Lung microvascular endothelial cell (primary cell): ENCODE data around the gene DACH1. TPM values are rescaled to one million over a fixed set of nuclear protein-coding genes. Genes with fewer than 3 reads are reported as not detected.
A peak's percentile ranks its signal among the peaks of the same experiment; 100 is the strongest.

Experiments
- DNase-seq, 2 donors: peaks; one replicate each; pipeline versions ENCODE4 v3.0.0 to v3.0.0-alpha.2; 2010; ENCODE audit warnings: low read depth in 2 of 2
- total RNA-seq: library from RNA; depleted of rRNA; stranded (reverse); fragments of >200 nt; gene quantifications from 2 replicates; pipeline ENCODE4 v1.2.1, GENCODE V29; 2014

The DACH1 gene
- total RNA-seq, 1 donor from 2014 or later = 0.20 TPM

DNA sequence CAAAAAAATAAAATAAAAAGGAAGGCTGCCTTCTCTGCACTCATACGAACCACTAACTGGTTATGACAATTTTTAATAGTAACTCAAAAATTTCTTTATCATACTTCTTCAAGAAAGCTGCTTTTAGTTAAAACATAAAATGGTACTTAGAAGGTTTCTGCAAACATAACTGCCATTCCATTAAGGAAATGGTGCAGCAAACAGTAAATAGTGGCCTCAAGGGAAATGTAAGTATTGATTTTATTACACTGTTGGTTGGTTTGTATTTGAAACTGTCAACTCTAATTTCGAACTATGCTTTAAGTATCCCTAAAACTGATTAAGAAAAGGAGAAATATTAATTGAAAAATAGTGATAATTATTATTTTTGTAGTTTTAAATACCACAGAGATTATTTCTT lies 278.0 kb downstream of the DACH1 start:
- DNase-seq = no peak

DNA sequence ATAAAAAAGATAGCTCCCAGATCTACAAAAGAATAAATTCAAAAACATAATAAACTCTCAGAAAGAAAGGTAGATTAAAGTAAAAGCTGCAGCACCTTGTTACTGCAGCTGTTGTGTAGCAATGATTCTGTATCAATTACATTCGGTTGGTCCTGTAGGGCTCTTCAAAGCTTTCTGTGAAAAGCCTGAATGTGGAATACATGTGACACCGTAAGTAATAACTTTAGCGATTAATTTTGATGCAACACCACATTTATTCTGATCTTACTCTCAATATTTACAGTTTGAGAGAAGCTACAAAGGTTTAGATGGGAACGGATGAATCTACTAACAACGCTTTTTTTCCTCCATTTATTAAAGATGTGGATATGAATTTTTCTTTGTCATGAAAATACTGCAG lies 279.2 kb downstream of the DACH1 start:
- DNase-seq = no peak

DNA sequence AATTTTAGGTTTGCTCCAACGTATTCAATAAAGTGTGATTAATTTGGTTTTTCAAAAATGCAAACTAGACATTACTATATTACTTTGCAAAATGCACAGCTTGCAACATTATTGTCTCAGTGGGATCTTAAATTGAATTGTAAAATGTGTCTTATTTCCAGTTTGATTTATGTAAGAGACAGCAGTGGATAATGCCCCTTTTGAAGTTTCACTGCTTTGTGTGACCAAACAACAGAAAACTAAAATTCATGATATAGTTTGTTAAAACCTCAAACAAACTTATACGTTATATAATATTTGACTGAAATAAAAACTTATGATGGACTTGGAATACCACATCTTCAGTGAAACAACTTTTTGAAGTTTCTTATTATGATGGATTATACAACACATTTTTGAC lies 279.8 kb downstream of the DACH1 start:
- DNase-seq = no peak

DNA sequence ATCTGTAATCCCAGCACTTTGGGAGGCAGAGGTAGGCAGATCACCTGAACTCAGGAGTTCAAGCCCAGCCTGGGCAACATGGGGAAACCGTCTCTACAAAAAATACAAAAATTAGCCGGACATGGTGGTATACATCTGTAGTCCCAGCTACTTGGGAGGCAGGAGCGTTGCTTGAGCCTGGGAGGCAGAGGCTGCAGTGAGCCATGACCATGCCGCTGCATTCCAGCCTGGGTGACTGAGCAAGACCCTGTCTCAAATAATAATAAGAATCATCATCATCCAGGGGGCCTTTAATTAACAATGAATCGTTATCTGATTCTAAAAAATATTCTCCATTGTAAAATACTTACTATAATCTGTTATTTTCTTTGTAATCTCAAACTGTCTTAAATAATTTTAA lies 283.4 kb downstream of the DACH1 start:
- no peak for DNase-seq

DNA sequence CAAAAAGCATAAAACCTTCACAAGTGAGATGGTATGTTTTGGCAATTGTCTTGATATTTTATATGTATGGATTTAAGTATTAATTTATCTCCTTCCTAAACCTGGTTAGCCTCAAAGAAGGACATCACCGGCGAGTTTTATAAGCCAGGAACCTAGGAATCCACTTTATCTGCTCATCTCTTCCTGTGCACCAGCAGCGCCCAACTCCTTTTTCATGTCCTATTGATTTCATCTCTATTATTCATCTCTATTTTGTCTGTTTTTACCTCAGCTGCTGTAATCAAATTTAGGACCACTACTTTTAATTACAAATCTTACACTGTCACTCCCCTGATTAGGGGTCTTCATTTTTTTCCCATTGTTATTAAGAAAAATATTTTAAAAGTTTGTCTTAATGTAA lies 286.4 kb downstream of the DACH1 start:
- no peak for DNase-seq

DNA sequence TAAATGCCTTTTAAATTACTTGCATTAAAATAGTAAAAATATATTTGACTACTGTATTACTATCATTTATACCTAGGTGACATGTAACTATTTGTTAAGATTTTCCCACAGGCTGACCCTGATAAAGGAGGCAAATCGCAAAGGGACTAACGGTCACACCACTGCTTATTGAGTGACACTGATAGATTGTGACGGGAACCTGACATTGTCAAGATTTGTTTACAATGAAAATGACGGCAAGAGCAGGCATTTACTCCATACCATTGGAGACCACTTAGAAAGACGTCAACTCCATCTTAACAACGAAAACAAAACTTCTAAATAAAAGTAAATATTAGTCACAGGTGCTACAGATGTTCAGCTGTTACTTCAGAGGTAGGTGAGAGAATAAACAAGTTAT lies 289.0 kb downstream of the DACH1 start:
- DNase-seq = no peak

DNA sequence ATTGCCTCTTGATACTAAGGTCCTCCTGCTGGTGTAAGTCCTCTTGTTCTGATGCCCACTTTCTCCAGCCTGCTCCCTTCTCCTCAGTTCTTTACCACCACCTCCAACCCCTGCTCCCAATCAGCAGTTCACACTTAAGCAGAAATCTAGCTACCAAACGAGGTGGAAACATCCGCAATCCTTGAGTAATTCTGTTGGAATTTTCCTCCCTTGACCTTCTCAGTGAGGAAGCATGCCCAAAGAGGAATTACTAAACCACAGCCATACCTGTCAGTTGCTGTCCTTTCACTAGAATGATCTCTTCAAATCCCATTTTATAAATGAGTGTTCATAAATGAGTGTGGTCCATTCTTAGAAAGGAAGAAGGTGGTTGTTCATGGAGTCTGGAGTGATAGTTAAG lies 289.9 kb downstream of the DACH1 start:
- DNase-seq = peak in 1 of 2 donors; percentile 22

DNA sequence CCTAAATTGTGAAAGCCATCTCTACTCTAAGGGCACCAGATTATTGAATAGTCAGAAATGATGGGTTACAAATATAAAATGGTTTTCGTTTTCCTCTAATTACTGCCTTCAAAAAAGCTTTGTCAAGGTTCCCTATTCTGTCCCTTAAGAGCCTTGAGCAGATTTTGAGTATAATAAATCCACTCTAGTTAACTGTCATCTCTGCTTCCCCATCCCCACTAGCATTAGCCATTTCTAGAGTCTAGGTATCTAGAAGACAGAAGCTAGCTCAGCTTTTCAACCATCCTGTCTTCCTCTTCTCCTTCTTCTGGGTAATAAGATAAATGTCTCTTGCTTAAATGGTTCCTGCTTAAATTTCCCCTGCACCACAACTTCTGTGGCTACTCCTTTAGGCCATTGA lies 290.4 kb downstream of the DACH1 start:
- DNase-seq = no peak

DNA sequence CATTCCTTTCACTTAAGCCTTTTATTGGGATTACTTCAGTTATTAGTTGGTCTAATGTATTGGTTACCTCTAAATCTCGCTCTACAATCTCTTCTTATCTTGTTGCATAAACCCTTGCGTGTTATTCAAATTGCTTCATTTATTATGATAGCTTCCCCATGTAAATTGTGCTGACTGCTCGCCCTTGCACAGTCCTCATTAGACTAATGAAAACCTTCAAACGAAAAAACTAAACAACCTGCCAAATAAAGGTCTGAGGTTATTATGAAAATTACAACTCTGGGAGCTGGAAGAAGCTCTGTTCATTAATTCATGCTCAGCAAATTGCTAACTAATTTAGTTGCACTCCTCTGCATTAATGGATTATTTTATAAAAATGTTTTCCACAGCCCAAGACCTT lies 320.1 kb downstream of the DACH1 start:
- no peak for DNase-seq

DNA sequence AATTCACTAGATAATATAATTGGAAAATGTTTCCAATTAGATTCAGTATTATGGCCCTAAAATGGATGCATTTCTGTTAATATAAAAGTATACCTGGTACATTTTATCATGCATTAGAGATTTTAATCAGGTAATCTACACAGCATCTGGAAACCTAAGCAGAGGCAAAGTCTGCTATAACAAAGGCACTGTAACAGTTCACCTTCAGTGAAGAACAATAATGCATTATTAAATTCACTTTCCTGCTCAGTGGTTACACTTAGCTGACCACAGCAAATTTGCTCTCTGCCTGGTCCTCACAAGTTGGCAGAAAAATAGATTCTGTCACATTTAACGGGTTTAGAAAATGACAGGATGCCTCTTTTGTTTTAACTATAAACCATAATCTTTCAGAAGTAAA lies 326.9 kb downstream of the DACH1 start:
- DNase-seq = no peak

DNA sequence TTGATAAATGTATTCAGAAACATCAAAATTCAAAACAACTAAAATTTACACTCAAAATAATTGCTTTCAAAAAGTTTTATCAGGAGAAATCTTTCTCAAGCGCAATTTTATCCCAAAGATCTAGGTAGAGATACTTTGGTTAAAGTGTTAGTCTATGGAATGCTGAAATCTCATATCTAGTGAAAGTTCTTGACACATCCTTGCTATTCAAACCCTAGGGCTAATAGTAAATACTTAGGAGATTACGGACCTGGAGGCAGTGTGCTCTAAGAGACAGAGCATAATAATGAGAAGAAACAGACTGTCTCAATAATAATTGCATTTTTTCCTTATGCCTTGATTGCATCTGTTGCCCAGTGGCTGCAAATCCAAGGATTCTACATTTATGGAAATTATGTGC lies 330.8 kb downstream of the DACH1 start:
- DNase-seq = no peak

DNA sequence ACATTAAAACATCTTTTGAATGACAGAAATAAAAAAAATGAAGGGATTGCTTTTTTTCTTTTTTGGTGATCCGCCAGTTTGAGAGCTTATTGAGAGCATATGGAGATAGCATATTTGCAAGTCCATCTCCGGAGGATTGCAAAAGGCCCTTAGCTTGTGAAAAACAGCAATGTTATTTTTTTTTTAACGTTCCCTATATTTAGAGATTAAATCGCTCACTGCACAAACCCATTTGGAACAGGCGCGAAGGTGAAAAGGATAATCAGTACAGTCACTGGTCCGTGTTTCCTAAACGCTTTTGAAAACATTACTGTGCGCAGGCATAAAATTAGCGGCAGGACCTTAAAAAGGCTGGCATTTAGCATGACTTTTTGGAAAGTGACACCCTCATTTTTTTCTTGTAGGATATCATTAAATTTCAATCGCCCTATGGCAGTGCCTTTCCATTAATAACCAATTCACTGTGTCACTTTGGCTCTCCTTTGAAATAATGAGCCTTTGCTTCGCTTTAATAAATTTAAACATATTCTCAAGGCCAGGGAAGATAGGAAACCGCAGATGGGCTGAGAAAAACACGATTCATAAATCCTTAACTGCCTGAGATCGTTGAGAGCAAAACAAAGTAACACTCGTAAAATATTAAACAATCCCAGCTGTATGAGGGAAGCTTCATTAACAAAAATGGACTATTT lies 342.2 kb downstream of the DACH1 start:
- DNase-seq = no peak

DNA sequence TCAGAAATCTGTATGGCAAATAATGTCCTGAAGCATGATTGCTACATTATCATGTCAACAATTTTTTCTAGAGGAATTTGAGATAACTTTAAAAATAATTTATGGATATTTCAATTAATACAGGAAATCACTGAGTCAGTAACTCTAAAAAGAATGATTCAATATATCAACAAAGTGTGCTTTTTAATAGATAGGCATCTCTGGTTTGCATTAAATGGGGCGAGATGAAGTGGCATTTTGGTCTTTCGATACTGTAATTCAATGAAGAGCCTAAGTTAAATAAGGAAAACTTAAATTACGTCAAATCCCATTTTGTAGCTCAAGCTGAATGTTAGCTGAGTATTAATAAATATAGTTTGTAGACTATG lies 342.8 kb downstream of the DACH1 start:
- no peak for DNase-seq

DNA sequence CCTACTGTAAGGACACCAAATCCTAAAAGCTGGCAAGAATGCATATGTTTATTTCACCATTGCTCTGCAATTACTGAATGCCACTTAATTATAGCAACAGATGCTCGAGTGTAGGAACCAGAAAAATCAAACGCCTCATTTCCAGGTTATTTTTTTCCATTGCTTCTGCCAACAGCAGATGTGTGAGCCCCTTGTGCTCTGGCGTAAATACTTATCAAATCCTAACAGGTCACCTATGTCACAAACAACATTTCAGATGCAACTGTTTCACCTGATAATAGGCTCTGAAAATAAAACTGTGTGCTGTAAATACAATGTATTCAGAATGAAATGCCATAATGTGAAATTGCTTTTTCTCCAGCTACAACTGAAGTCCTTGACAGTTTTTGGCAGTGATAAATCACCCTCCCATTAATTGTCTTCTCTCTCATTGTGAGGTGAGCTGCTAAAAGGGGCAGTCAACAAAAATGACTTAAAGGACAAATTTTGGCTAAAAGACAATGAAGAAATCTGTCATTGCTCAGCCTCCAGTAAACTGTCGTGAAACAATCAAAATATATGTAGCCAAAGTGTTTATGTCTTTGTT lies 344.0 kb downstream of the DACH1 start:
- peak in 1 of 2 donors; percentile 2 for DNase-seq

DNA sequence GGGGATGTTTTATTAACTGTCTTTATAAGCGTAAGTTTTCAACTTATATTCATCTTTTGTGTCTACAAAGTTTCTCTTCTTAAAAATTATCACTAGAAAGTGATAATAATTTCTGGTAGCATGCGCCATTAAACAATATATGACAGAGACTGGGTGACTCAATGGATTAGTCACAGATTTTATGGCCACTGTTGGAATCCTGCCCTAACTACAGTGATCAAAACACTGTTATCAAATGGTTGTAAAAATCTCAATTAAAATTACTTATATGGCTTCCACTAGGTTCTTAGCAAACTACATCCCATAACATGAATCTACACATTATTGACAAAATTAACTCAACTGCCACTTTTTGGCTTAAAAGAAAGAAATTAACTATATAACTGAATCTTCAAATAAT lies 350.0 kb downstream of the DACH1 start:
- DNase-seq = peak in 1 of 2 donors; percentile 5

DNA sequence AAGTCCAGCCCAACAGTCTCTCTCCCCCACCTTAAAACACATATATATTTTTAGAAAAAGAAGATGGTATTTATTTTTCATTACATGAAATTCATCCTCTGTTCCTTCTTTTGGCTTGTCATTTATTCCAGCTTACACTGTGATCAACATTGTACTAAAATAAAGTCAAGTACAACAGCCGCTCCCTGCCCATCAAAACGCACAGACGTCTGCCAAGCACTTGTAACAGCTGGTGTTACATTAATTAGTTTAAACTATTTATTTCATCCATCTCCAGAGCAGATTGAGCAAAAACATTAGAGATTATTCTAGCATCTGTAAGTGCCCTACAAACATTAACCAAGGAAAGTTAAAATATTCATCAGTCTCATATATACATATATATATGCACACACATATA lies 350.5 kb downstream of the DACH1 start:
- DNase-seq = no peak

DNA sequence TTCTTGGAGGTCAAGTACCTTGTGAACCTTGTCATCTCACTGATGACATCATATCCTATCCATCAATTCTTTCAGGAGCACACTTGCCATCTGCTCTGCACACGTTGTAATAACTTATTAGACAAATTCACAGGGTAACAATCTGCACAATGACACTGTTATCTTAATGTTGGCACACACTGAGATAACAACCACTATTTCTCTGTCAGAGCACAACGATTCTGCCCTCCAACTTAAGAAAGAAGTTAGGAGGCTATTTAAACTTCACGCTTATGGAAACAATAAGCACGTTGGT lies 351.3 kb downstream of the DACH1 start:
- no peak for DNase-seq

DNA sequence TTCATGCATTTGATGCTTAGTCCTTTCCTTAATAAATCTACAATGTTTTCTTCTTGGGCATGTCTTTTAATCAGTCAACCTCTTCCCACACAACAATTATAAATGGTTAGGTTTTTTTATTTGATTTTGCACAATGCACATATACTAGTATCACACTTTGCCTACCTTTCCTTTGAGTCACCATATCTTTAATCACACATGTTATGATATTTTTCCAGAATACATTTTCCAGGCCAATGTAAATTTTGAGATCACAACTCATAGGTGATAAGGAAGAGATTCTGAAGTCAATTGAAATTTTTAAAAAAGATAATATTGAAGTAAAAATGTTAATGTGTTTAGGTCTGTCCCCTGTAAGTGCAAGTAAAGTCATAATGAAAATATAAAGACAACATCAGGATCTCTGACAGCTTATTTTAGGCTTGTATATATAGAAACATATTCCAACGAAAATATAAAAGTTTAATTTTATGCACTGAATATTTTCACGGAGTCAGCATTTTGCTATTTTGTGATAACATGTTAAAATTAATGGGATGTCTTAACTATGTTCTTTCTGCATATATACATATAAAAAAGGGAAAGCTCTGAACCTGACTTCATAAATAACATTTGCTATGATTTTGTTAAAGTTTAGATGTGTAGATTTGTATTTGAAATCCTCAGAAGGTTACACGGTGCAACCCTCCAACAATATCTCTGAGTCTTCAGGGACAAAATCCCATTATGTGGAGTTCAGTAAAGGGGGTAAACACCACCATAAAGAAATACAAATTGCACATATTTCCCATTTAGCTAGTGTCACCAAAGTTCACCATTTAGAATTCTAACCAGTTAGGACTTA lies 351.9 kb downstream of the DACH1 start:
- no peak for DNase-seq

DNA sequence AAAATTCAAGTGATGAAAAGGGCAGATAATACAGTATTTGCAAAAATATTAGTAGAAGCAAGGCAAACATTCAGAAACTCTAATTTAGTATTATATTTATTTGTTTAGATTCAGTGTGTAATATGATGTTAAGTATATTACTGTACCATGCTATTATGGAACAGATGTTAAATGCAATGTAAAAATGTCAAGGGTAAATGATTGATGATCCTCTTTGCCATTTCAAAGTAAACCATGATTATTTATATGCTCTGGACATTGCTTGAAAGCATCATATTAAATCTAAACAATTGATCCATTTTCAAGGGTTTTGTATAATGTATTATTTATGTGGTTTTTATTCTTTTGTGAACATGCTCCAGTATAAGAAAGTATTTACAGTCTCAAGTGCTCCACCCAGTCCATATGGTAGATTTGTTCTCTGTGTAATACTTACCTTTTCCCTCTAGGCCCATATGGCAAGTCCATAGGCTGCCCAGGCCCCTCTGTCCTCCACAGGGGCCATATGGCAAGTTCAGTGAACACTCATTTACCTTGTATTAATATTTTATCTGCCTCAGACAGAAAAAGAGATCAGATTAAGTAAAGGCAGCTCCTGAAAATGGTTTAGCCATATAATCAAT lies 353.5 kb downstream of the DACH1 start:
- DNase-seq = no peak

DNA sequence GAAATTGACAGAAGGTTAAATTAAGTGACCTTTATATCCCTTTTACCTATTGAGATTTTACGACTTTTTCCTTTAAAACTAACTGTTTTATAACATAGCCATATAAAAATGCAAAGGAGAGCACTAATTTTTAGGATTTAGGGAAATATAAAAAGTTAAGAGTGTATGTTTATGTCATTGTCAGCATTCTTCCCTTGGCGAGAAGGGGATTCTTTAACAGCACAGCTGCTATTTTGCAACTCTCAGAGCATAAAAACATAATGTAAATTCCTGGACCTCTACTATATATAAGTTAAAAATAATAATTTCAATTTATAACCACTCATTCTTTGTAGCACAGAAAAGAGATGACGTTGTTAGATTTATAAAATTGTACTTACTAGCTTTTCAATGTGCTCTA lies 363.2 kb downstream of the DACH1 start:
- DNase-seq = no peak

DNA sequence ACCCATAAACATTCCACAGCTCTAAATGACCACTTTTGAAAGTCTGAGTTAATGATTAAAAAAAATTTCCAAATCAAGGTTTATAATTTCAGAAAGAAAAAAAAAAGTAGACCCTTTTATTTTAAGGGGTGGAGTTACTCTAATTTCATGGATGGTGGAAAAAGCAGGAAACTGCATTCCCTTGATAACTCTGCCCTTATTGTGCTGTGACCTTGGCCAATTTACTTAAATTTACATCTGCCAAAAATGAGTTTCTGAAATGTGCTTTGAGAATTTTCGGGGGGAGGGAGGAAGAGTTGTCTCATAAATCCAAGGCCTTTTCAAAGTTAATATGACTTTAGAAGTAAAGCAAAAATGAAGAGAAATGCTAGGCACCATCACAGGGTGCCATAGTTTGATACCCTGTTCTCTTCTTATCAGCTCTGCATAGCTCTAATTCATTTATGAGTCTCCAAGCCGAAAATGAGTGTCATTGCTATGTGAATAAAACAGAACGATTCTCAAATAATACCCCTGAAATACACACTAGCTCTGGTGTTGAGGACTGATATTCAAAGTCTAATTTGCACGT lies 367.0 kb downstream of the DACH1 start:
- no peak for DNase-seq

DNA sequence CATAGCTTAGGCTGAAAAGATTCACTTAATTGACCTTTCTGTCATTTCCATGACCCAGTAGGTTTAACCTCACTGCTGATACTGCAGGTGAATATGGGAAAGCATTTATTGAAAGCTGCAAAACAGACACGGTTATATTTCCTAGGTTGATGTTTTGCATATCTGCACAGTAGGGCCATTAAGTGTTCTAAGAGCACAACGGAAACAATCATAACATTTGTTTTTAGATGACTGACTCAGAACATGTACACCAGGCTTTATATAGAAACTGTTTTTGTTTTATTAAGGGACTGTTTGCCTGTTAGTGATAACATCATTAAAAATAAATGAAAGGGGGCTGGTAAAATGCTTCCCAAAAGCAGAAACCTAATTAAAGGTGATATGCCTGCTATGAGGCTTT lies 367.8 kb downstream of the DACH1 start:
- peak in 1 of 2 donors; percentile 1 for DNase-seq
